Breast epithelium (tissue), 4 donors: ENCODE data around the gene LAMA3. TPM values are rescaled to one million over a fixed set of nuclear protein-coding genes. Genes with fewer than 3 reads are reported as not detected.
A peak's percentile ranks its signal among the peaks of the same experiment; 100 is the strongest.
"Not testable (repeated sequence)": the region's sequence is repeated elsewhere in the genome, so short reads cannot be mapped to it uniquely, and the experiment has no call there.

Experiments used
- DNase-seq, 2 donors: peaks; one replicate each; pipeline ENCODE4 v3.0.0-alpha.2; 2019; ENCODE audit warnings: low spot score in 2 of 2
- H3K27ac ChIP-seq, 2 donors: fragments of 200-600 bp; sonication (generic) in 1 of 2; one replicate each; pipeline ENCODE4 v1.5.1; 2016 to 2019; ENCODE audit warnings: mild to moderate bottlenecking in 1 of 2
- H3K27me3 ChIP-seq, 2 donors: fragments of 200-600 bp; sonication (generic) in 1 of 2; one replicate each; pipeline versions ENCODE4 v1.5.1 to v1.6.0; 2017 to 2019; ENCODE audit warnings: control low read depth in 1 of 2, mild to moderate bottlenecking in 1 of 2
- H3K36me3 ChIP-seq: fragments of 200-600 bp; one replicate; pipeline ENCODE4 v1.5.1; 2019
- H3K4me1 ChIP-seq, 2 donors: fragments of 200-600 bp; sonication (generic); one replicate each; pipeline ENCODE4 v1.5.1; 2016 to 2019; ENCODE audit warnings: control low read depth in 1 of 2
- H3K4me3 ChIP-seq, 3 donors: fragments of 200-600 bp; sonication (generic); 1 replicate in 2 of 3; 2 replicates in 1 of 3; pipeline ENCODE4 v1.5.1; 2016 to 2019; ENCODE audit warnings: mild to moderate bottlenecking in 3 of 3, moderate library complexity in 2 of 3
- H3K9me3 ChIP-seq, 2 donors: fragments of 200-600 bp; sonication (generic) in 1 of 2; one replicate each; pipeline ENCODE4 v1.5.1; 2016 to 2019; ENCODE audit warnings: control low read depth in 1 of 2
- CTCF ChIP-seq, 3 donors: fragments of 450-650 bp; IDR thresholded peaks; one replicate each; pipeline ENCODE4 v1.5.1; 2016 to 2017; ENCODE audit warnings: antibody characterized with exemption in 3 of 3, mild to moderate bottlenecking in 3 of 3, moderate library complexity in 3 of 3
- POLR2A ChIP-seq: fragments of 450-650 bp; IDR thresholded peaks from one replicate; pipeline ENCODE4 v1.6.1; 2016; ENCODE audit warnings: antibody characterized with exemption, mild to moderate bottlenecking, moderate library complexity
- POLR2AphosphoS5 ChIP-seq, 3 donors: sonication (generic); formaldehyde crosslinking; IDR thresholded peaks; one replicate each; pipeline ENCODE4 v1.6.1; 2017; ENCODE audit warnings: antibody characterized with exemption in 3 of 3
- intact Hi-C: fragments of 100-400 bp; cut with DNase I; formaldehyde crosslinking; loops from one replicate; pipeline ENCODE4 v1.15.1; 2023; ENCODE audit warnings: low total_unique reads
- total RNA-seq, 3 donors: library from RNA; depleted of rRNA; stranded (reverse); fragments of >200 nt; gene quantifications; one replicate each; pipeline ENCODE4 v1.1.0, GENCODE V29; 2016

LAMA3 gene
- total RNA-seq, 3 donors from 2014 or later = 43.4 to 173 (median 127) TPM

- H3K4me3 ChIP-seq = no peak overlapping the region
- TF ChIP-seq CTCF (IDR thresholded peaks at IDR 0.05) (no peak), POLR2AphosphoS5 (IDR thresholded peaks at IDR 0.05) (no peak), POLR2A (no peak)
- no peak overlapping the region for H3K27ac ChIP-seq
- intact Hi-C loops = no loop called here
- DNase-seq = no peak
- peaks cover 5 to 6% of the 10 kb centered on the region in 2 donors for H3K9me3 ChIP-seq
- no peaks in the 10 kb centered on the region for H3K4me1 ChIP-seq
- no peaks in the 10 kb centered on the region for H3K36me3 ChIP-seq
- no peaks in the 10 kb centered on the region for H3K27me3 ChIP-seq
Measured at GRCh38 chr18:23710068-23710527, 20.8 kb downstream of the LAMA3 start.

GRCh38 chr18:23710946-23711345 lies 21.7 kb downstream of the LAMA3 start:
- TF ChIP-seq POLR2AphosphoS5 (IDR thresholded peaks at IDR 0.05) (no peak), POLR2A (no peak), CTCF (IDR thresholded peaks at IDR 0.05) (no peak)
- DNase-seq = no peak
- no peak overlapping the region for H3K27ac ChIP-seq
- no peaks in the 10 kb centered on the region for H3K4me1 ChIP-seq
- intact Hi-C loops = no loop called here
- H3K4me3 ChIP-seq = no peak overlapping the region
- H3K36me3 ChIP-seq = no peaks in the 10 kb centered on the region
- peaks cover 5 to 6% of the 10 kb centered on the region in 2 donors for H3K9me3 ChIP-seq
- no peaks in the 10 kb centered on the region for H3K27me3 ChIP-seq

- intact Hi-C loops = no loop called here
- Histone ChIP-seq H3K4me3 (no peak overlapping the region), H3K4me1 (no peaks in the 10 kb centered on the region), H3K9me3 (peaks cover 5 to 6% of the 10 kb centered on the region in 2 donors), H3K27ac (no peak overlapping the region), H3K36me3 (no peaks in the 10 kb centered on the region), H3K27me3 (no peaks in the 10 kb centered on the region)
- TF ChIP-seq POLR2AphosphoS5 (IDR thresholded peaks at IDR 0.05) (no peak), POLR2A (no peak), CTCF (IDR thresholded peaks at IDR 0.05) (no peak)
- no peak for DNase-seq
Measured at GRCh38 chr18:23711426-23711825, 22.2 kb downstream of the LAMA3 start.

- no peaks in the 10 kb centered on the region for H3K36me3 ChIP-seq
- TF ChIP-seq POLR2A (no peak), CTCF (IDR thresholded peaks at IDR 0.05) (no peak), POLR2AphosphoS5 (IDR thresholded peaks at IDR 0.05) (no peak)
- H3K27me3 ChIP-seq = no peaks in the 10 kb centered on the region
- DNase-seq = no peak
- H3K27ac ChIP-seq = no peak overlapping the region
- no peaks in the 10 kb centered on the region for H3K4me1 ChIP-seq
- intact Hi-C loops = no loop called here
- peaks cover 0 to under 1% of the 10 kb centered on the region in 2 donors for H3K9me3 ChIP-seq
- H3K4me3 ChIP-seq = no peak overlapping the region
Measured at GRCh38 chr18:23712445-23712844, 23.2 kb downstream of the LAMA3 start.

GRCh38 chr18:23714576-23714975 lies 25.3 kb downstream of the LAMA3 start:
- Histone ChIP-seq H3K4me3 (no peak overlapping the region), H3K27me3 (no peaks in the 10 kb centered on the region), H3K9me3 (no peaks in the 10 kb centered on the region), H3K4me1 (no peaks in the 10 kb centered on the region), H3K36me3 (no peaks in the 10 kb centered on the region), H3K27ac (no peak overlapping the region)
- no peak for DNase-seq
- intact Hi-C loops = no loop called here
- TF ChIP-seq POLR2AphosphoS5 (IDR thresholded peaks at IDR 0.05) (no peak), POLR2A (no peak), CTCF (IDR thresholded peaks at IDR 0.05) (no peak)

- H3K27ac ChIP-seq = peak overlapping the region; percentile 14 to 29
- H3K4me1 ChIP-seq, H3K4me3 ChIP-seq, H3K9me3 ChIP-seq, H3K27me3 ChIP-seq, intact Hi-C loops, DNase-seq, H3K36me3 ChIP-seq: not testable (repeated sequence)
Measured at GRCh38 chr18:23716079-23716478, 26.8 kb downstream of the LAMA3 start.
